GM12875 (cell line): ENCODE measurements around the gene SNAP47.
"Not testable (repeated sequence)": the region's sequence is repeated elsewhere in the genome, so short reads cannot be mapped to it uniquely, and the experiment has no call there.

Experiments
- H3K4me3 ChIP-seq: one replicate; pipeline ENCODE4 v1.5.1; 2011; ENCODE audit warnings: low read depth, low read length, control low read depth
- TF ChIP-seq, protein P1 (sequence below): IDR thresholded peaks from 2 replicates; pipeline ENCODE4 v1.5.1; 2011; ENCODE audit warnings: low read depth, mild to moderate bottlenecking, control low read depth, inconsistent platforms, low read length, moderate library complexity, borderline replicate concordance; ENCODE audit not compliant: insufficient read depth

Gene SNAP47

GRCh38 chr1:227734856-227735538 is at the start of gene SNAP47, which contains the start of gene JMJD4:
Gene SNAP47, plus strand, starts transcription at chr1:227735435. Its CDS starts 12,302 bp downstream, at chr1:227747737.
Gene JMJD4, minus strand, starts transcription at chr1:227735302. Its CDS starts 29 bp downstream, at chr1:227735273.
- peak within 1 kb of the TSS; percentile 85 for H3K4me3 ChIP-seq
- TF ChIP-seq, protein P1, sequence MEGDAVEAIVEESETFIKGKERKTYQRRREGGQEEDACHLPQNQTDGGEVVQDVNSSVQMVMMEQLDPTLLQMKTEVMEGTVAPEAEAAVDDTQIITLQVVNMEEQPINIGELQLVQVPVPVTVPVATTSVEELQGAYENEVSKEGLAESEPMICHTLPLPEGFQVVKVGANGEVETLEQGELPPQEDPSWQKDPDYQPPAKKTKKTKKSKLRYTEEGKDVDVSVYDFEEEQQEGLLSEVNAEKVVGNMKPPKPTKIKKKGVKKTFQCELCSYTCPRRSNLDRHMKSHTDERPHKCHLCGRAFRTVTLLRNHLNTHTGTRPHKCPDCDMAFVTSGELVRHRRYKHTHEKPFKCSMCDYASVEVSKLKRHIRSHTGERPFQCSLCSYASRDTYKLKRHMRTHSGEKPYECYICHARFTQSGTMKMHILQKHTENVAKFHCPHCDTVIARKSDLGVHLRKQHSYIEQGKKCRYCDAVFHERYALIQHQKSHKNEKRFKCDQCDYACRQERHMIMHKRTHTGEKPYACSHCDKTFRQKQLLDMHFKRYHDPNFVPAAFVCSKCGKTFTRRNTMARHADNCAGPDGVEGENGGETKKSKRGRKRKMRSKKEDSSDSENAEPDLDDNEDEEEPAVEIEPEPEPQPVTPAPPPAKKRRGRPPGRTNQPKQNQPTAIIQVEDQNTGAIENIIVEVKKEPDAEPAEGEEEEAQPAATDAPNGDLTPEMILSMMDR = no peak

- H3K4me3 ChIP-seq = no peak overlapping the region
- TF ChIP-seq, protein P1 = no peak
Measured at GRCh38 chr1:227685807-227686206, 49.4 kb upstream of the SNAP47 start.

DNA sequence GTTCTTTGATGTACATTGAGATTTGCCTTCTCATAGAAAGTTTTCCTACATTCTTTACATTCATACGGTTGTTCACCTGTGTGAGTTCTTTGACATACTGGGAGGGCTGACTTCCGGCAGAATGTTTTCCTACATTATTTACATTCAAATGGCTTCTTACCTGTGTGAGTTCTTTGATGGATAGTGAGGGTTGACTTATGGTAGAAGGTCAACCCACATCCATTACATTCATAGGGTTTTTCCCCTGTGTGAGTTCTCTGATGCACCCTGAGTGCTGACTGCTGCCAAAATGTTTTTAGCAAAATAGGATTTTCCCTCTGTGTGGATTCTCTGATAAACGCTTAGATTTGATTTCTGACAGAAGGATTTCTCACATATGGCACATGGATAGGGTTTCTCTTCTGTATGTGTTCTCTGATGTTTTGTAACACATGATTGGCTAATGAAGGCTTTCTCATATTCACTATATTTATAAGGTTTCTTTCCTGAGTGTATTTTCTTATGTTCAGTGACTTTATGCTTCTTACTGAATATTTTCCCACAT is 37.8 kb upstream of the SNAP47 start:
- TF ChIP-seq, protein P1 = no peak
- H3K4me3 ChIP-seq = no peak overlapping the region

DNA sequence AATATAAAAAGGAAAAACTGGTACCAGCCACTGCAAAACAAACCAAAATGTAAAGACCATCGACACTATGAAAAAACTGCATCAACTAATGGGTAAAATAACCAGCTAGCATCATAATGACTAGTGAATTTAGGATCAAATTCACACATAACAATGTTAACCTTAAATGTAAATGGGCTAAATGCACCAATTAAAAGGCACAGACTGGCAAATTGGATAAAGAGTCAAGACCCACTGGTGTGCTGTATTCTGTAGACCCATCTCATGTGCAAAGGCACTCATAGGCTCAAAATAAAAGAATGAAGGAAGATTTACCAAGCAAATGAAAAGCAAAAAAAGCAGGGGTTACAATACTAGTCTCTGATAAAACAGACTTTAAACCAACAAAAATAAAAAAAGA is 33.6 kb upstream of the SNAP47 start:
- H3K4me3 ChIP-seq = not testable (repeated sequence)

GRCh38 chr1:227707846-227708245 is 27.4 kb upstream of the SNAP47 start:
- H3K4me3 ChIP-seq = no peak overlapping the region
- TF ChIP-seq, protein P1 = no peak

- no peak overlapping the region for H3K4me3 ChIP-seq
- TF ChIP-seq, protein P1 = no peak
Measured at GRCh38 chr1:227709451-227709850, 25.8 kb upstream of the SNAP47 start.

DNA sequence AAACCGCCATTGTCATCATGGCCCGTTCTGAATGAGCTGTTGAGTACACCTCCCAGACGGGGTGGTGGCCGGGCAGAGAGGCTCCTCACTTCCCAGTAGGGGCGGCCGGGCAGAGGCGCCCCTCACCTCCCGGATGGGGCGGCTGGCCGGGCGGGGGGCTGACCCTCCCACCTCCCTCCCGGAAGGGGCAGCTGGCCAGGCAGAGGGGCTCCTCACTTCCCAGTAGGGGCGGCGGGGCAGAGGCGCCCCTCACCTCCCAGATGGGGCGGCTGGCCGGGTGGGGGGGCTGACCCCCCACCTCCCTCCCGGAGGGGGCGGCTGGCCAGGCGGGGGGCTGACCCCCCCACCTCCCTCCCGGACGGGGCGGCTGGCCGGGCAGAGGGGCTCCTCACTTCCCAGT is 24.8 kb upstream of the SNAP47 start:
- not testable (repeated sequence) for H3K4me3 ChIP-seq

DNA sequence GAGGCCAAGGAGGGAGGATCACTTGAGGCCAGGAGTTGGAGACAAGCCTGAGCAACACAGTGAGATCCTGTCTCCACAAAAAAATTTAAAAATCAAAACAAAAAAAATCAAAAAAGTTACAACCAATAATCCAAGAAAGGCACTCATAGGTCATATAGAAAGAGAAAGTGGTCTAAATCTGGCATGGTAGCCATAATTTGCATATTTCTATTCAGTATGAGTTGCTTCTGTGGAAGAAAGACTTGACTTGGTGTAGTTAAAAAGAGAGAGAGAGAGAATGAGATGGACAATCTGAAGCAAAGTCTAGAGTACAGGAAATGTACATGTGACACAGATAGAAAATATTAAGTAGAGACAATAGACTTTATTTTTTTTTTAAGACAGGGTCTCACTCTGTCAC is 22.6 kb upstream of the SNAP47 start:
- TF ChIP-seq, protein P1 = no peak

More for the DNA sequence above, 22.6 kb upstream of the SNAP47 start:
- H3K4me3 ChIP-seq = no peak overlapping the region
